Activated CD8-positive, alpha-beta T cell treated with anti-CD3 and anti-CD28 coated beads for 36 hours (primary cell): ENCODE results near the gene SPOCD1. TPM values are rescaled to one million over a fixed set of nuclear protein-coding genes. Genes with fewer than 3 reads are reported as not detected.

ENCODE experiments used
- ATAC-seq: fragments of 200-7000 bp; cut with Tn5 transposase; one replicate; pipeline ENCODE4 v1.10.0; 2021; ENCODE audit warnings: mild to moderate bottlenecking, moderate library complexity
- CTCF ChIA-PET: fragments of 350-600 bp; sonication (Branson Sonifier 250); formaldehyde crosslinking; loops from one replicate; lab custom pipeline; 2021; ENCODE audit warnings: antibody characterized with exemption; lab: Charles Lee
- POLR2A ChIA-PET: fragments of 350-600 bp; sonication (Branson Sonifier 250); formaldehyde crosslinking; loops from one replicate; lab custom pipeline; 2021; ENCODE audit warnings: antibody characterized with exemption; lab: Charles Lee
- DNase-seq: peaks from one replicate; pipeline ENCODE4 v3.0.0-alpha.2; 2020
- H3K27ac Mint-ChIP-seq: one replicate; pipeline ENCODE4 v1.8.0; 2021; ENCODE audit warnings: mild to moderate bottlenecking, mixed read lengths
- H3K27me3 Mint-ChIP-seq: one replicate; pipeline ENCODE4 v1.8.0; 2021; ENCODE audit warnings: mixed read lengths
- H3K36me3 Mint-ChIP-seq: one replicate; pipeline ENCODE4 v1.8.0; 2021; ENCODE audit warnings: low read depth, mixed read lengths
- H3K4me1 Mint-ChIP-seq: one replicate; pipeline ENCODE4 v1.8.0; 2021; ENCODE audit warnings: low read depth, mixed read lengths
- H3K4me3 Mint-ChIP-seq: one replicate; pipeline ENCODE4 v1.8.0; 2021; ENCODE audit warnings: mild to moderate bottlenecking, moderate library complexity, mixed read lengths
- H3K9me3 Mint-ChIP-seq: one replicate; pipeline ENCODE4 v1.8.0; 2021; ENCODE audit warnings: mixed read lengths
- intact Hi-C: fragments of 100-400 bp; cut with micrococcal nuclease; formaldehyde crosslinking; loops from one replicate; pipeline ENCODE4 v1.10.0; 2022
- total RNA-seq, 2 experiments: library from RNA; stranded (reverse); gene quantifications; one replicate each; pipeline ENCODE4 v1.2.3, GENCODE V29; 2021
- TF ChIP-seq, protein P1 (sequence below): fragments of 200-600 bp; IDR thresholded peaks from one replicate; pipeline ENCODE4 v1.8.0; 2022; ENCODE audit warnings: antibody characterized with exemption, mild to moderate bottlenecking

Gene SPOCD1
- total RNA-seq, result not detected

DNA sequence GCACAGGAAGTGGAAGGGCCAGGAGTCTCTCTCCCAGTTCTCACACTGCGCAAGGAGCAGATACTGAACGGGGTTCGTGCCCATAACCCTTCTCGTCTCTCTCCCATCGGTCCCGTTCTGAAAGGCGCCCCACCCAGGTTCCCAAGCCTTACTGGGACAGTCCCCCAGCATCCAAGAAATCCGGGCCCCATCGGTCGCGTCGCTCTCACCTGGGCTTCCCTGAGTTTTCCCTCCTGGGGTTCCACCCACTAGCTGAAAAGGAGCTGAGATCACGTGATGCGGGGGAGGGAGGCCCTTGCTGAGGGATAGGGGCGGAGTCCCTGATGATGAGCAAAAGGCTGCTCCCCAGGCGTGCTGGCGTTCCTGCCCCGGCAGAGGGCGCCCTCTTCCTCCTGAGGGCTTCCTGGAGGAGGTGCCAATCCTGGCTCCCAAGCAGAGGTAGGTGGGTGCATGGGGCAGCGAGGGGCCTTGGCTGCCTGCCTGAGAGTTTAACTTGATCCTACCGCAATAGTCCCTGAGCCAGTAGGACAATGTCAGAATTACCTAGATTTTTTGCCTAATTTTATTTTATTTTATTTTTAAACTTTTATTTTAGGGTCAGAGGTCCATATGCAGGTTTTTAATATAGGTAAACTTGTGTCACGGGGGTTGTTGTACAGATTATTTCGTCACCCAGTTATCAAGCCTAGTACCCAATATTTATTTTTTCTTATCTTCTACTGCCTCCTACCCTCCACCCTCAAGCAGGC is at the start of gene SPOCD1:
Gene SPOCD1 (minus strand): TSS at position 271 of the 749 bp plus-strand sequence. CDS start 689 bp downstream, outside the sequence.
- intact Hi-C loops, result no loop called here
- CTCF ChIA-PET, result interaction anchor here (0.6 to 9.6 kb wide), 18 partner anchors 9 to 247 kb away, joined by 3 to 88 read pairs (median 4); no protein-coding TSS in a partner anchor
- TF ChIP-seq, protein P1, sequence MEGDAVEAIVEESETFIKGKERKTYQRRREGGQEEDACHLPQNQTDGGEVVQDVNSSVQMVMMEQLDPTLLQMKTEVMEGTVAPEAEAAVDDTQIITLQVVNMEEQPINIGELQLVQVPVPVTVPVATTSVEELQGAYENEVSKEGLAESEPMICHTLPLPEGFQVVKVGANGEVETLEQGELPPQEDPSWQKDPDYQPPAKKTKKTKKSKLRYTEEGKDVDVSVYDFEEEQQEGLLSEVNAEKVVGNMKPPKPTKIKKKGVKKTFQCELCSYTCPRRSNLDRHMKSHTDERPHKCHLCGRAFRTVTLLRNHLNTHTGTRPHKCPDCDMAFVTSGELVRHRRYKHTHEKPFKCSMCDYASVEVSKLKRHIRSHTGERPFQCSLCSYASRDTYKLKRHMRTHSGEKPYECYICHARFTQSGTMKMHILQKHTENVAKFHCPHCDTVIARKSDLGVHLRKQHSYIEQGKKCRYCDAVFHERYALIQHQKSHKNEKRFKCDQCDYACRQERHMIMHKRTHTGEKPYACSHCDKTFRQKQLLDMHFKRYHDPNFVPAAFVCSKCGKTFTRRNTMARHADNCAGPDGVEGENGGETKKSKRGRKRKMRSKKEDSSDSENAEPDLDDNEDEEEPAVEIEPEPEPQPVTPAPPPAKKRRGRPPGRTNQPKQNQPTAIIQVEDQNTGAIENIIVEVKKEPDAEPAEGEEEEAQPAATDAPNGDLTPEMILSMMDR, result peak; percentile 96
- Mint-ChIP-seq H3K27ac (no peak within 1 kb of the TSS), H3K27me3 (no peaks in the 10 kb centered on the region), H3K4me1 (peaks cover 13% of the 10 kb centered on the region), H3K4me3 (no peak within 1 kb of the TSS), H3K36me3 (no peaks in the 10 kb centered on the region), H3K9me3 (no peaks in the 10 kb centered on the region)
- DNase-seq, result peak; percentile 89
- ATAC-seq, result peak; percentile 93
- POLR2A ChIA-PET, result interaction anchor here (0.6 to 1.3 kb wide), 9 partner anchors 11 to 571 kb away, joined by 3 to 4 read pairs (median 3); partner anchors contain the start of gene PTP4A2

DNA sequence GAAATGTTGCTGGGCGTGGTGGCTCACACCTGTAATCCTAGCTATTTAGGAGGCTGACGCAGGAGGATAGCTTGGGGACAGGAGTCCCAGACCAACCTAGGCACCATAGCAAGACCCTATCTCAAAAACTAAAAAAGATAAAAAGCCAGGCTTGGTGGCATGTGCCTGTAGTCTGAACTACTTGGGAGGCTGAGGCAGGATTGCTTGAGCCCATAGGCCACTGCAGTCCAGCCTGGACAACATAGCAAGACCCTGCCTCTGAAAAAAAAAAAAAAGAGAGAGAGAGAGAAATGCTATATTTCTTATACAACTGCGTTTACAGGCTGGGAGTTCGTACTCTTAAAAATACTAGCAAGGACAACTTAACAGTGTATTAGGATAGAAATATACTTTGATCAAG is 46.2 kb upstream of the SPOCD1 start:
- DNase-seq (no peak), ATAC-seq (no peak)
- ChIA-PET POLR2A (no interaction called here), CTCF (no interaction called here)
- Mint-ChIP-seq H3K9me3 (no peaks in the 10 kb centered on the region), H3K36me3 (no peaks in the 10 kb centered on the region), H3K4me1 (no peaks in the 10 kb centered on the region), H3K27me3 (no peaks in the 10 kb centered on the region), H3K4me3 (no peak overlapping the region), H3K27ac (no peak overlapping the region)
- TF ChIP-seq, protein P1, result no peak
- intact Hi-C loops, result no loop called here

DNA sequence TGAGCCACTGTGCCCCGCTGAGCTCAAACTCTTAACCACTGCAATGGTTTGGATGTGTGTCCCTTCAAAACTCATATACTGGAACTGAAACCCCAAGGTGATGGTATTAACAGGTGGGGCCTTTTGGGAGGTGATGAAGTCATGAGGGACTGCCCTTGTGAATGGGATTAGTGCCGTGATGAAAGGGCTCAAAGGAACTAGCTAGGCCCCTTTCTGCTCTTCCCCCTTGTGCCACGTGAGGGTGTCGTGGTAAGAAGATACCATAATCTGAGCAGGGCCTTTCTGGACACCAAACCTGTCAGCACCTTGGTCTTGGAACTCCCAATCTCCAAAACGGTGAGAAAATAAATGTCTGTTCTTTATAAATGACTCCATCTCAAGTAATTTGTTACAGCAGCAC is 45.5 kb upstream of the SPOCD1 start:
- ChIA-PET CTCF (interaction anchor here (1.5 kb wide), 1 partner anchor 13 kb away, joined by 4 read pairs; no protein-coding TSS in a partner anchor), POLR2A (interaction anchor here (0.9 kb wide), 1 partner anchor 9 kb away, joined by 3 read pairs; no protein-coding TSS in a partner anchor)
- Mint-ChIP-seq H3K9me3 (no peaks in the 10 kb centered on the region), H3K27ac (no peak overlapping the region), H3K4me1 (no peaks in the 10 kb centered on the region), H3K4me3 (no peak overlapping the region), H3K36me3 (no peaks in the 10 kb centered on the region), H3K27me3 (no peaks in the 10 kb centered on the region)
- no peak for ATAC-seq
- TF ChIP-seq, protein P1, result no peak
- no peak for DNase-seq
- intact Hi-C loops, result no loop called here

DNA sequence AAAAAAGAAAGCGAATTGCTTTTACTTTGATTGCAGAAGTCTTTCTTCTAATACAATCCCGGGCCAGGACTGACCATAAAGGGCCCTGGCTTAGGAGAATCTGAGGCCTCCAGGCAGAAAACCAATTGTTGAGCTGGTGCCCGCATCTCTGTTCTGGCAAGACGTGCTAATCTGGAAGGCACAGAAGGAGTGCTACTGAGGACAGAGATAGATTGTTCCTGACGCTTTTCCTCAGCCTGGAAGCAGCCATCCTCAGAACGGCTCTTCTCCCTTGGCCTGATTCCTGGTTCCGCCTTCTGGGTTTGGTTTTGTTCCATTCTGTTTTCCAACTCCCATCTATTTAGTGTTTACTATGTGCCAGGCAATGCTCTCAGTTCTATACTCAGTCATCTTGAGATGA is 44.8 kb upstream of the SPOCD1 start:
- ChIA-PET CTCF (interaction anchor here (1.5 kb wide), 1 partner anchor 12 kb away, joined by 4 read pairs; no protein-coding TSS in a partner anchor), POLR2A (interaction anchor here (0.7 to 0.9 kb wide), 2 partner anchors 10 to 46 kb away, joined by 3 read pairs; no protein-coding TSS in a partner anchor)
- H3K36me3 Mint-ChIP-seq, result no peaks in the 10 kb centered on the region

More for the DNA sequence above, 44.8 kb upstream of the SPOCD1 start:
- TF ChIP-seq, protein P1, result no peak
- intact Hi-C loops, result no loop called here
- H3K4me1 Mint-ChIP-seq, result no peaks in the 10 kb centered on the region
- H3K27ac Mint-ChIP-seq, result no peak overlapping the region
- DNase-seq (no peak), ATAC-seq (no peak)
- no peak overlapping the region for H3K4me3 Mint-ChIP-seq
- H3K9me3 Mint-ChIP-seq, result no peaks in the 10 kb centered on the region
- no peaks in the 10 kb centered on the region for H3K27me3 Mint-ChIP-seq
